MM.1S (cell line): ENCODE results near the gene ACACB.

Experiments
- DNase-seq: peaks from one replicate; pipeline ENCODE4 v3.0.0-alpha.2; 2015
- H2AFZ ChIP-seq: fragments of 300-600 bp; sonication (generic); 2 replicates; pipeline ENCODE4 v1.6.0; 2016; ENCODE audit warnings: antibody characterized with exemption, low read length
- H3F3A ChIP-seq: fragments of 300-600 bp; sonication (generic); 2 replicates; pipeline ENCODE4 v1.6.1; 2016; ENCODE audit warnings: mild to moderate bottlenecking, antibody characterized with exemption, low read length, moderate library complexity, mixed read lengths; ENCODE audit not compliant: insufficient read depth
- H3K27ac ChIP-seq: fragments of 300-600 bp; sonication (generic); 2 replicates; pipeline ENCODE4 v1.5.1; 2016; ENCODE audit warnings: mild to moderate bottlenecking, low read length
- H3K27me3 ChIP-seq: fragments of 300-600 bp; sonication (generic); replicated peaks from 2 replicates; pipeline ENCODE4 v1.6.0; 2016; ENCODE audit warnings: low read length; ENCODE audit not compliant: insufficient read depth
- H3K36me3 ChIP-seq: fragments of 300-600 bp; sonication (generic); replicated peaks from 2 replicates; pipeline ENCODE4 v1.6.1; 2016; ENCODE audit warnings: mild to moderate bottlenecking, low read length, mixed read lengths; ENCODE audit not compliant: insufficient read depth
- H3K4me1 ChIP-seq: fragments of 300-600 bp; sonication (generic); 2 replicates; pipeline ENCODE4 v1.6.1; 2016; ENCODE audit warnings: low read length, mixed read lengths
- H3K4me2 ChIP-seq: fragments of 300-600 bp; sonication (generic); 2 replicates; pipeline ENCODE4 v1.6.0; 2016; ENCODE audit warnings: low read depth, low read length
- H3K4me3 ChIP-seq: fragments of 300-600 bp; sonication (generic); 2 replicates; pipeline ENCODE4 v1.5.1; 2016; ENCODE audit warnings: low read length, mixed read lengths
- H3K79me2 ChIP-seq: fragments of 300-600 bp; sonication (generic); 2 replicates; pipeline ENCODE4 v1.6.1; 2016; ENCODE audit warnings: mixed run types, low read length, mixed read lengths
- H3K9ac ChIP-seq: fragments of 300-600 bp; sonication (generic); 2 replicates; pipeline ENCODE4 v1.6.1; 2016; ENCODE audit warnings: low read length, mixed read lengths
- H3K9me2 ChIP-seq: fragments of 300-600 bp; sonication (generic); replicated peaks from 2 replicates; pipeline ENCODE4 v1.6.1; 2016; ENCODE audit warnings: mild to moderate bottlenecking, low read length, mixed read lengths; ENCODE audit not compliant: insufficient read depth
- H3K9me3 ChIP-seq: fragments of 300-600 bp; sonication (generic); replicated peaks from 2 replicates; pipeline ENCODE4 v1.6.1; 2016; ENCODE audit warnings: mild to moderate bottlenecking, low read length, mixed read lengths; ENCODE audit not compliant: insufficient read depth
- H4K20me1 ChIP-seq: fragments of 300-600 bp; sonication (generic); 2 replicates; pipeline ENCODE4 v1.6.1; 2016; ENCODE audit warnings: mild to moderate bottlenecking, low read length, moderate library complexity, mixed read lengths; ENCODE audit not compliant: insufficient read depth
- EZH2 ChIP-seq: fragments of 300-600 bp; sonication (generic); optimal IDR thresholded peaks from 2 replicates; pipeline ENCODE3; 2017; ENCODE audit warnings: low read depth, mild to moderate bottlenecking, antibody characterized with exemption, low read length, mixed read lengths
- EZH2phosphoT487 ChIP-seq: fragments of 300-600 bp; sonication (generic); IDR thresholded peaks from 2 replicates; pipeline ENCODE4 v1.6.1; 2018; ENCODE audit warnings: antibody characterized with exemption, low read length
- TF ChIP-seq, protein P1 (sequence below): fragments of 300-600 bp; sonication (generic); IDR thresholded peaks from 2 replicates; pipeline ENCODE4 v1.5.1; 2016; ENCODE audit warnings: antibody characterized with exemption, low read length, mixed read lengths

The ACACB gene

DNA sequence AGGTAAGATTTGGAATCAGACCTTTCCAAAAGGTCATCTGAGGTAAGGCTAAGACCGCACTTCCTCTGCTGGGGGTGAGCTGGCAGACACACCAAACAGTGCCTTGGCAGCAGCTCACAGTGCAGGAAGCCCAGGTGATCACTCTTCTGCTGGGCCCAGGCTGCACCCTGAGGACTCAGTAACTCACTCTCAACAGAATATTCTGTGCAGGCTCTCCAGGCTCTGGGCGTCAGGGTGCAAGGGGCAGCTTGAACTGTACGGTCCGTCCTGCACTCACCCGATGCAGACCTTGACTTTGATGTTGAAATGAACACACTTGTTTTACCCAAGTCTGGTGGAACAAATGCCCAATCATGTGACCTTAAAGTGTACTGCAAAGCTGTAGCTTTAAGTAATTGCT is 29.1 kb upstream of the ACACB start:
- Histone ChIP-seq H2AFZ (no peak overlapping the region), H3K9me2 (no peaks in the 10 kb centered on the region), H3F3A (no peaks in the 10 kb centered on the region), H3K9me3 (no peaks in the 10 kb centered on the region), H3K9ac (no peak overlapping the region), H3K27ac (no peak overlapping the region), H3K4me1 (0 out of 2 replicates have a peak, but pooled peaks cover 6% of the 10 kb centered on the region), H4K20me1 (no peaks in the 10 kb centered on the region), H3K36me3 (no peaks in the 10 kb centered on the region), H3K27me3 (no peaks in the 10 kb centered on the region), H3K4me2 (no peak overlapping the region), H3K79me2 (peaks cover 17% of the 10 kb centered on the region), H3K4me3 (no peak overlapping the region)
- TF ChIP-seq, protein P1, sequence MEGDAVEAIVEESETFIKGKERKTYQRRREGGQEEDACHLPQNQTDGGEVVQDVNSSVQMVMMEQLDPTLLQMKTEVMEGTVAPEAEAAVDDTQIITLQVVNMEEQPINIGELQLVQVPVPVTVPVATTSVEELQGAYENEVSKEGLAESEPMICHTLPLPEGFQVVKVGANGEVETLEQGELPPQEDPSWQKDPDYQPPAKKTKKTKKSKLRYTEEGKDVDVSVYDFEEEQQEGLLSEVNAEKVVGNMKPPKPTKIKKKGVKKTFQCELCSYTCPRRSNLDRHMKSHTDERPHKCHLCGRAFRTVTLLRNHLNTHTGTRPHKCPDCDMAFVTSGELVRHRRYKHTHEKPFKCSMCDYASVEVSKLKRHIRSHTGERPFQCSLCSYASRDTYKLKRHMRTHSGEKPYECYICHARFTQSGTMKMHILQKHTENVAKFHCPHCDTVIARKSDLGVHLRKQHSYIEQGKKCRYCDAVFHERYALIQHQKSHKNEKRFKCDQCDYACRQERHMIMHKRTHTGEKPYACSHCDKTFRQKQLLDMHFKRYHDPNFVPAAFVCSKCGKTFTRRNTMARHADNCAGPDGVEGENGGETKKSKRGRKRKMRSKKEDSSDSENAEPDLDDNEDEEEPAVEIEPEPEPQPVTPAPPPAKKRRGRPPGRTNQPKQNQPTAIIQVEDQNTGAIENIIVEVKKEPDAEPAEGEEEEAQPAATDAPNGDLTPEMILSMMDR = no peak
- TF ChIP-seq EZH2phosphoT487 (no peak), EZH2 (no peak)
- DNase-seq = no peak

DNA sequence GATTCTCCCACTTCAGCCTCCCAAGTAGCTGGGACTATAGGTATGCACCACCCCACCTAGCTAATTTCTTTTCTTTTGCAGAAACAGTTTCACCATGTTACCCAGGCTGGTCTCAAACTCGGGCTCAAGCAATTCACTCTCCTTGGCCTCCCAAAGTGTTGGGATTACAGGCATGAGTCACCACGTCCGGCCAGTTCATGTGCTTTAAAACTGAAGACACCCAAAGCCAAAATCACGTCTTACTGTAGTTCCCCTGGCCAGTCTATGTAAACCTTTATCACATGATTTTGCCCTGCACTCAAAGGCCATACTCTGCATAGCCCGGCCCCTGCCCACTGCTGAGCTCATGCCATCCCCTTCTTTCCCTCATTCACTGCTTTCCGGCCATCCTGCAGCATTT is 27.6 kb upstream of the ACACB start:
- no peak overlapping the region for H3K27ac ChIP-seq
- H2AFZ ChIP-seq = no peak overlapping the region
- H3K9me3 ChIP-seq = no peaks in the 10 kb centered on the region
- H3F3A ChIP-seq = no peaks in the 10 kb centered on the region
- H3K9ac ChIP-seq = no peak overlapping the region
- H3K4me2 ChIP-seq = no peak overlapping the region
- no peaks in the 10 kb centered on the region for H3K36me3 ChIP-seq
- DNase-seq = no peak
- no peaks in the 10 kb centered on the region for H3K27me3 ChIP-seq
- no peak overlapping the region for H3K4me3 ChIP-seq
- TF ChIP-seq, protein P1 = no peak
- TF ChIP-seq EZH2phosphoT487 = no peak
- no peak for TF ChIP-seq EZH2
- peaks cover 18% of the 10 kb centered on the region for H3K4me1 ChIP-seq
- peaks cover 28% of the 10 kb centered on the region for H3K79me2 ChIP-seq
- no peaks in the 10 kb centered on the region for H3K9me2 ChIP-seq
- no peaks in the 10 kb centered on the region for H4K20me1 ChIP-seq

DNA sequence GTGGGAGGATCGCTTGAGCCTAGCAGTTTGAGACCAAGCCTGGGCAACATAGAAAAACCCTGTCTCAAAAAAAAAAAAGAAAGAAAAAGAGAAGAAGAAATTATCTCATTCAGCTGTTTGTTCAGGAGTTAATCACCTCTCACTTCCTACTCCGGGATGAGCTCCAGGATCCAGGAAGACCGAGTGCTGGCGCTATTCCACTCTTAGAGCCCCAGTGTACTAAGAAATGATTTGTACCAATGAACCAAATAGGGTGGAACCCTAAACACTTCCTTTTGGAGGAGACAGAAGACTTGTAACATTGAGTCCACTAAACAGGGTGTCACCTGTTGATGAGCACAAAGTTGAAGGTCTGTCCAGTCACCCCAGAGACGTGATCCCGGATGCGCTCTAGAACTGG is 26.7 kb upstream of the ACACB start:
- Histone ChIP-seq H3K27ac (no peak overlapping the region), H3K36me3 (no peaks in the 10 kb centered on the region), H3K4me1 (peaks cover 19% of the 10 kb centered on the region), H3K9me3 (no peaks in the 10 kb centered on the region), H3K4me3 (no peak overlapping the region), H3F3A (no peaks in the 10 kb centered on the region), H3K79me2 (peaks cover 28% of the 10 kb centered on the region), H2AFZ (no peak overlapping the region), H4K20me1 (no peaks in the 10 kb centered on the region), H3K27me3 (no peaks in the 10 kb centered on the region), H3K9me2 (no peaks in the 10 kb centered on the region), H3K4me2 (no peak overlapping the region), H3K9ac (no peak overlapping the region)
- no peak for TF ChIP-seq EZH2
- no peak for TF ChIP-seq EZH2phosphoT487
- TF ChIP-seq, protein P1 = no peak
- DNase-seq = no peak
